ENCODE measurements around the gene SOX18. TPM values are rescaled to one million over a fixed set of nuclear protein-coding genes. Genes with fewer than 3 reads are reported as not detected.

The SOX18 gene
- total and polyA plus RNA-seq, 2 of the 13 experiments (the other 11 are each of a cell fraction or from before 2014, with no cell fraction given), result 1.6 to 1.9 TPM

DNA sequence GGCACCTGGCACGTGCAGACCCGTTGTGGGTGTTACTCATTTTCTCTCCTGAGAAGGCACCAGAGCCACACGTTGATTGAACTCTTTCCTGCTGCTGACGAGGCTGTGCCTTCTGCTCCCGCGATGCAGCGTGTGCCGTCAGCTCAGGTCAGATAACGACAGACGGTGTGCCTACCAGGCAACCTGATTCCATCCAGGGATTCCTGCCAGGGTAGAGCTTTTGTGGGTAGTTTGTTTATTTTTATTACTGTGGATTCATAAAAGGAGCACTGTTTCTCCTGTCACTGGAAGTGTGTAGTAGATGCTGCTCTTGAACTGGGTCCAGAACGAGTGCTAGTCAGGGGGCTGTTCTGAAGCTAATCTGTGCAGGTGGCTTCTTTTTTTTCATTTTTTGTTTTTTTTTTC is 47.8 kb downstream of the SOX18 start:
- Histone ChIP-seq H2AFZ (ENCODE audit: low read length) (no peak overlapping the region), H3K4me2 (ENCODE audit: low read depth, low read length) (no peak overlapping the region), H3K27ac (ENCODE audit: extremely low read length, insufficient read depth, low read length) (no peak overlapping the region), H3K36me3 (replicated peaks in 1 of 2; ENCODE audit: control insufficient read depth in 1 of 2, insufficient read depth in 2 of 2, low read length in 2 of 2) (peaks cover 60 to 78% of the 10 kb centered on the region in 2 experiments), H3K4me1 (ENCODE audit: insufficient read depth, low read length) (no peaks in the 10 kb centered on the region), H3K79me2 (ENCODE audit: insufficient read depth, low read length) (peaks cover under 1% of the 10 kb centered on the region), H4K20me1 (ENCODE audit: insufficient read depth, low read length) (no peaks in the 10 kb centered on the region), H3K9ac (ENCODE audit: insufficient read depth, low read depth, low read length) (no peak overlapping the region), H3K9me3 (ENCODE audit: low read length) (no peaks in the 10 kb centered on the region), H3K4me3 (replicated peaks in 1 of 3; ENCODE audit: insufficient read depth in 1 of 3, low read depth in 2 of 3, low read length in 3 of 3) (no peak overlapping the region), H3K27me3 (ENCODE audit: control insufficient read depth in 1 of 2, insufficient read depth in 2 of 2, low read length in 2 of 2) (no peaks in the 10 kb centered on the region)
- intact Hi-C loops (cut with micrococcal nuclease; ENCODE audit: unreplicated experiment) (no loop called here), in situ Hi-C loops (cut with HindIII; ENCODE audit: extremely low pct_ligation_motif_present, low pct_unique_long_range_greater_than_20kb) (no loop called here)
- FAIRE-seq, result no peak
- WGBS (ENCODE audit: low lambda C conversion rate), result 93% methylated on average over 11 of the region's 11 CpGs
- ATAC-seq, result no peak
- no TSS peak for BruUV-seq (replicated peaks)
- CTCF ChIA-PET (ENCODE audit: low intra/inter-chr PET ratio, low total read pairs), result no interaction called here
- TF ChIP-seq ZFP62 (CRISPR knock-in tag; IDR thresholded peaks at IDR 0.05) (no peak), ZBTB7A (CRISPR knock-in tag; IDR thresholded peaks at IDR 0.05) (no peak), ZNF777 (CRISPR knock-in tag; IDR thresholded peaks at IDR 0.05) (no peak), RBM22 (optimal IDR thresholded peaks at IDR 0.05; ENCODE audit: low read length) (peak; percentile 46)
- TF ChIP-seq, protein P1, sequence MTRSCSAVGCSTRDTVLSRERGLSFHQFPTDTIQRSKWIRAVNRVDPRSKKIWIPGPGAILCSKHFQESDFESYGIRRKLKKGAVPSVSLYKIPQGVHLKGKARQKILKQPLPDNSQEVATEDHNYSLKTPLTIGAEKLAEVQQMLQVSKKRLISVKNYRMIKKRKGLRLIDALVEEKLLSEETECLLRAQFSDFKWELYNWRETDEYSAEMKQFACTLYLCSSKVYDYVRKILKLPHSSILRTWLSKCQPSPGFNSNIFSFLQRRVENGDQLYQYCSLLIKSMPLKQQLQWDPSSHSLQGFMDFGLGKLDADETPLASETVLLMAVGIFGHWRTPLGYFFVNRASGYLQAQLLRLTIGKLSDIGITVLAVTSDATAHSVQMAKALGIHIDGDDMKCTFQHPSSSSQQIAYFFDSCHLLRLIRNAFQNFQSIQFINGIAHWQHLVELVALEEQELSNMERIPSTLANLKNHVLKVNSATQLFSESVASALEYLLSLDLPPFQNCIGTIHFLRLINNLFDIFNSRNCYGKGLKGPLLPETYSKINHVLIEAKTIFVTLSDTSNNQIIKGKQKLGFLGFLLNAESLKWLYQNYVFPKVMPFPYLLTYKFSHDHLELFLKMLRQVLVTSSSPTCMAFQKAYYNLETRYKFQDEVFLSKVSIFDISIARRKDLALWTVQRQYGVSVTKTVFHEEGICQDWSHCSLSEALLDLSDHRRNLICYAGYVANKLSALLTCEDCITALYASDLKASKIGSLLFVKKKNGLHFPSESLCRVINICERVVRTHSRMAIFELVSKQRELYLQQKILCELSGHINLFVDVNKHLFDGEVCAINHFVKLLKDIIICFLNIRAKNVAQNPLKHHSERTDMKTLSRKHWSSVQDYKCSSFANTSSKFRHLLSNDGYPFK (CRISPR knock-in tag; IDR thresholded peaks at IDR 0.05; ENCODE audit: borderline replicate concordance), result no peak
- POLR2A ChIA-PET, result interaction anchor here (1.0 to 2.1 kb wide), 2 partner anchors 21 to 22 kb away, joined by 5 to 6 read pairs; partner anchors contain the start of gene PRPF6
- DNase-seq (ENCODE audit: low spot score), result no peak

DNA sequence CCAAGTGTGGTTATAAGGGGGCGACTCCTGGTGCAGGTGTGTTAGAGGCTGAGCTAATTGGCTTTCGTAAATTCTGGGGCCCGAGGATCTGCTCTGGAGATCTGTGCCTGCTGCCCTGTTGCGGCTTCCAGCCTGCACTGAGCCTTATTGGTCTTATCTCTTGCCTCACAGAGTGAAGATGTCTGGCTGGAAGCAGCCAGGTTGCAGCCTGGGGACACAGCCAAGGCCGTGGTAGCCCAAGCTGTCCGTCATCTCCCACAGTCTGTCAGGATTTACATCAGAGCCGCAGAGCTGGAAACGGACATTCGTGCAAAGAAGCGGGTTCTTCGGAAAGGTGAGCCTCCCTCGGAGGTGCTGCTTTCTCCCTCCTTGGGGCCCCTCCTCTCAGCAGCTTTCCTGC is 48.5 kb downstream of the SOX18 start:
- no peak for FAIRE-seq
- peaks cover 63 to 80% of the 10 kb centered on the region in 2 experiments for H3K36me3 ChIP-seq (replicated peaks in 1 of 2; ENCODE audit: control insufficient read depth in 1 of 2, insufficient read depth in 2 of 2, low read length in 2 of 2)
- TF ChIP-seq ZNF704 (CRISPR knock-in tag; IDR thresholded peaks at IDR 0.05; ENCODE audit: borderline replicate concordance), result no peak
- no peak for TF ChIP-seq ZC3H13 (CRISPR knock-in tag; IDR thresholded peaks at IDR 0.05)
- TF ChIP-seq JDP2 (CRISPR knock-in tag; IDR thresholded peaks at IDR 0.05; ENCODE audit: borderline replicate concordance), result no peak
- no peak for TF ChIP-seq MAFK (conservative IDR thresholded peaks at IDR 0.05 in 1 of 2, IDR thresholded peaks at IDR 0.05 in 1 of 2; ENCODE audit: low read length in 2 of 2)
- no peak for TF ChIP-seq HMG20A (CRISPR knock-in tag; IDR thresholded peaks at IDR 0.05; ENCODE audit: borderline replicate concordance)
- no peak for TF ChIP-seq ZNF549 (CRISPR knock-in tag; IDR thresholded peaks at IDR 0.05)
- TF ChIP-seq ZNF17 (CRISPR knock-in tag; IDR thresholded peaks at IDR 0.05), result no peak
- no peak for TF ChIP-seq JARID2 (CRISPR knock-in tag; IDR thresholded peaks at IDR 0.05; ENCODE audit: insufficient replicate concordance)
- TF ChIP-seq PBX2 (CRISPR knock-in tag; IDR thresholded peaks at IDR 0.05), result no peak
- TF ChIP-seq ZNF251 (CRISPR knock-in tag; IDR thresholded peaks at IDR 0.05), result no peak

More for the DNA sequence above, 48.5 kb downstream of the SOX18 start:
- no TSS peak for BruUV-seq (replicated peaks)
- Histone ChIP-seq H3K9me3 (ENCODE audit: low read length) (no peaks in the 10 kb centered on the region), H3K4me1 (ENCODE audit: insufficient read depth, low read length) (no peaks in the 10 kb centered on the region), H3K79me2 (ENCODE audit: insufficient read depth, low read length) (no peaks in the 10 kb centered on the region), H4K20me1 (ENCODE audit: insufficient read depth, low read length) (no peaks in the 10 kb centered on the region), H3K27ac (ENCODE audit: extremely low read length, insufficient read depth, low read length) (no peak overlapping the region), H3K4me2 (ENCODE audit: low read depth, low read length) (no peak overlapping the region), H3K27me3 (ENCODE audit: control insufficient read depth in 1 of 2, insufficient read depth in 2 of 2, low read length in 2 of 2) (no peaks in the 10 kb centered on the region), H2AFZ (ENCODE audit: low read length) (no peak overlapping the region), H3K4me3 (replicated peaks in 1 of 3; ENCODE audit: insufficient read depth in 1 of 3, low read depth in 2 of 3, low read length in 3 of 3) (no peak overlapping the region), H3K9ac (ENCODE audit: insufficient read depth, low read depth, low read length) (no peak overlapping the region)
- DNase-seq (ENCODE audit: low spot score) (no peak), ATAC-seq (no peak)
- in situ Hi-C loops (cut with HindIII; ENCODE audit: extremely low pct_ligation_motif_present, low pct_unique_long_range_greater_than_20kb) (no loop called here), intact Hi-C loops (cut with micrococcal nuclease; ENCODE audit: unreplicated experiment) (no loop called here)
- ChIA-PET POLR2A (interaction anchor here (1.0 to 2.1 kb wide), 2 partner anchors 20 to 23 kb away, joined by 5 to 6 read pairs; partner anchors contain the start of gene PRPF6), CTCF (ENCODE audit: low intra/inter-chr PET ratio, low total read pairs) (no interaction called here)
- WGBS (ENCODE audit: low lambda C conversion rate), result 95% methylated on average over 12 of the region's 12 CpGs

Measured in HepG2 (cell line).